NB4 (cell line): ENCODE data around the gene FBN1.

Experiments used
- DNase-seq: peaks from one replicate; pipeline ENCODE4 v3.0.0; 2010; ENCODE audit warnings: low read depth
- H3K4me3 ChIP-seq: one replicate; pipeline ENCODE4 v1.5.1; 2011; ENCODE audit warnings: mild to moderate bottlenecking, low read depth, low read length, moderate library complexity
- CTCF ChIP-seq: IDR thresholded peaks from one replicate; pipeline ENCODE4 v1.5.1; 2012; ENCODE audit warnings: low read depth, low read length
- MAX ChIP-seq: IDR thresholded peaks from 2 replicates; pipeline ENCODE4 v1.6.1; 2011; ENCODE audit warnings: low read depth, low read length
- MYC ChIP-seq: IDR thresholded peaks from 2 replicates; pipeline ENCODE4 v1.6.1; 2011; ENCODE audit warnings: low read depth, low read length
- POLR2A ChIP-seq: IDR thresholded peaks from 2 replicates; pipeline ENCODE4 v1.6.1; 2011; ENCODE audit warnings: mild to moderate bottlenecking; ENCODE audit not compliant: insufficient read length; ENCODE audit errors: extremely low read depth

Gene FBN1

GRCh38 chr15:48361685-48362084 lies 283.8 kb downstream of the FBN1 start:
- H3K4me3 ChIP-seq = no peak overlapping the region
- DNase-seq = no peak
- TF ChIP-seq MAX (no peak), POLR2A (no peak), MYC (no peak), CTCF (no peak)

GRCh38 chr15:48360841-48361240 lies 284.7 kb downstream of the FBN1 start:
- no peak overlapping the region for H3K4me3 ChIP-seq
- DNase-seq = peak; percentile 20

More at GRCh38 chr15:48360841-48361240, 284.7 kb downstream of the FBN1 start:
- no peak for TF ChIP-seq MAX
- no peak for TF ChIP-seq POLR2A
- TF ChIP-seq MYC = no peak
- TF ChIP-seq CTCF = no peak
